Neural crest cell (in vitro differentiated cells): Measurements from ENCODE around the gene HS3ST2. TPM values are rescaled to one million over a fixed set of nuclear protein-coding genes. Genes with fewer than 3 reads are reported as not detected.

Experiments
- DNase-seq: peaks from one replicate; pipeline ENCODE4 v3.0.0; 2021; ENCODE audit warnings: low read depth, mixed read lengths, low spot score
- H3K27ac Mint-ChIP-seq: one replicate; pipeline ENCODE4 v1.8.0; 2021; ENCODE audit warnings: mild to moderate bottlenecking, mixed read lengths; ENCODE audit not compliant: unreplicated experiment
- H3K27me3 Mint-ChIP-seq: 2 replicates; pipeline ENCODE4 v1.8.0; 2021; ENCODE audit warnings: low read depth, mild to moderate bottlenecking, mixed read lengths
- H3K36me3 Mint-ChIP-seq: 2 replicates; pipeline ENCODE4 v1.8.0; 2021; ENCODE audit warnings: low read depth, mild to moderate bottlenecking, mixed read lengths
- H3K4me1 Mint-ChIP-seq: 2 replicates; pipeline ENCODE4 v1.8.0; 2021; ENCODE audit warnings: mixed read lengths
- H3K4me3 Mint-ChIP-seq: one replicate; pipeline ENCODE4 v1.8.0; 2021; ENCODE audit warnings: mild to moderate bottlenecking, mixed read lengths
- H3K9me3 Mint-ChIP-seq: 2 replicates; pipeline ENCODE4 v1.8.0; 2021; ENCODE audit warnings: mixed read lengths
- total RNA-seq: library from RNA; stranded (reverse); gene quantifications from 2 replicates; pipeline ENCODE4 v1.2.1, GENCODE V29; 2021
- TF ChIP-seq, protein P1 (sequence below): fragments of 200-600 bp; sonication (generic); conservative IDR thresholded peaks from 2 replicates; pipeline ENCODE4 v1.5.0; 2021; ENCODE audit warnings: antibody characterized with exemption, mild to moderate bottlenecking

HS3ST2 gene
- total RNA-seq, 1 donor from 2014 or later, result not detected

DNA sequence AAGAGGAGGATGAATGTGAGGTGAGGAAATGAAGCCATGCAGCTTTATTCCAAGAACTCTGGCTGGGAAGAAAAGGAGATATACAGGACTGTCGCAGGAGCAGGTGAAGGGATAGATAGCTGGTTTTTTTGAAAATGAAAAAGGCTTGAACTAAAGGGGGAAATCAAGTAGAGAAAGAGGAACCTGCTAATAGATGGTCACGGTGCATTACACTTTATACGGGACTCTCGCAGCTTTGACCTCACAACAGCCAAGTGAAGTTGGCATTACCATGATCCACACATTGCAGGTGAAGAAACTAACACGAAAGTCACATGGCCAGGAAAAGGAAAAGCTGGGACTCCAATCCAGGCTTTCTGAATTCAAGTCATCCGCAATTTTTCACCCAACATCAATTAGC lies 86.9 kb downstream of the HS3ST2 start:
- Mint-ChIP-seq H3K4me1 (no peaks in the 10 kb centered on the region), H3K9me3 (no peaks in the 10 kb centered on the region), H3K36me3 (no peaks in the 10 kb centered on the region), H3K27me3 (peaks cover 23% of the 10 kb centered on the region), H3K27ac (no peak overlapping the region), H3K4me3 (no peak overlapping the region)
- DNase-seq, result no peak
- TF ChIP-seq, protein P1, sequence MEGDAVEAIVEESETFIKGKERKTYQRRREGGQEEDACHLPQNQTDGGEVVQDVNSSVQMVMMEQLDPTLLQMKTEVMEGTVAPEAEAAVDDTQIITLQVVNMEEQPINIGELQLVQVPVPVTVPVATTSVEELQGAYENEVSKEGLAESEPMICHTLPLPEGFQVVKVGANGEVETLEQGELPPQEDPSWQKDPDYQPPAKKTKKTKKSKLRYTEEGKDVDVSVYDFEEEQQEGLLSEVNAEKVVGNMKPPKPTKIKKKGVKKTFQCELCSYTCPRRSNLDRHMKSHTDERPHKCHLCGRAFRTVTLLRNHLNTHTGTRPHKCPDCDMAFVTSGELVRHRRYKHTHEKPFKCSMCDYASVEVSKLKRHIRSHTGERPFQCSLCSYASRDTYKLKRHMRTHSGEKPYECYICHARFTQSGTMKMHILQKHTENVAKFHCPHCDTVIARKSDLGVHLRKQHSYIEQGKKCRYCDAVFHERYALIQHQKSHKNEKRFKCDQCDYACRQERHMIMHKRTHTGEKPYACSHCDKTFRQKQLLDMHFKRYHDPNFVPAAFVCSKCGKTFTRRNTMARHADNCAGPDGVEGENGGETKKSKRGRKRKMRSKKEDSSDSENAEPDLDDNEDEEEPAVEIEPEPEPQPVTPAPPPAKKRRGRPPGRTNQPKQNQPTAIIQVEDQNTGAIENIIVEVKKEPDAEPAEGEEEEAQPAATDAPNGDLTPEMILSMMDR, result no peak

DNA sequence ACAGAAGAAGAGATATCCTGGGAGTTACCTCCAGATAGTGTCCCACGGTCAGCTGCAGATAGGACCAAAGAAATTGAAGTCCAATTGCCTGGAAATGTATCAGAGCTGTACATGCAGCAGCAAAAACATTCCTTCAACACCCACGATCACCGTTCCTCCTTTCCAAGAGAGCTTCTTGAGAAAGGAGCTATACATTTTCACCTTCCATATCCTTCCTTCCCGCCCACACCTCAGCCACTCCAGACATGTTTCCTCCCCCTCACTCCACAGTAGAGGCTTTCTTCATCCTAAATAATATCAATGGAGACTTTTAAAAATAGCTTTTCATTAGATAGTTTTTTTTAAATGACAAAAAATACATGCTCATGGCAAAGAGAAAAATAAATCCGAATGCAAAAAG lies 87.6 kb downstream of the HS3ST2 start:
- Mint-ChIP-seq H3K36me3 (no peaks in the 10 kb centered on the region), H3K27me3 (peaks cover 17% of the 10 kb centered on the region), H3K4me3 (no peak overlapping the region), H3K27ac (no peak overlapping the region), H3K4me1 (no peaks in the 10 kb centered on the region), H3K9me3 (no peaks in the 10 kb centered on the region)
- TF ChIP-seq, protein P1, result no peak
- no peak for DNase-seq

DNA sequence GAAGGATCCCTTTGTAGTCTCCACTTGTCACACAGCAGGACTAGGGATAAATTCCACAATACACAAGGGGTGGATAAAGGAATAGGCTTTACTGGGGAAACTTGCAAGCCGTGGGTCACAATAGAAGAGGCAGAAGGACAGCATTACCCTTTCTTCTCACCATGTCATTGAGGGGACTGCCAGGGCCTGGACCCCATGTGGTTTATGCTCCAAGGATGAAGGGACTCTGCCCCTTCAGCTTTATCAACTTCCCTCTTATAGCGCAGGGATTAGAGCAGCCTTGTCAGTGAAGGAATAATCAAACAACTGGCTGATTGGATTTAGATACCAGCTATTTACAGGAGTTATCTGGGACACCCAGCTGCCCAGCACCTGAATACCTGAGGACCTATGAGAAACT lies 89.8 kb downstream of the HS3ST2 start:
- no peaks in the 10 kb centered on the region for H3K9me3 Mint-ChIP-seq
- no peaks in the 10 kb centered on the region for H3K36me3 Mint-ChIP-seq
- TF ChIP-seq, protein P1, result no peak
- no peak overlapping the region for H3K27ac Mint-ChIP-seq
- DNase-seq, result no peak
- no peak overlapping the region for H3K4me3 Mint-ChIP-seq
- peaks cover 4% of the 10 kb centered on the region for H3K4me1 Mint-ChIP-seq
- peaks cover 23% of the 10 kb centered on the region for H3K27me3 Mint-ChIP-seq

DNA sequence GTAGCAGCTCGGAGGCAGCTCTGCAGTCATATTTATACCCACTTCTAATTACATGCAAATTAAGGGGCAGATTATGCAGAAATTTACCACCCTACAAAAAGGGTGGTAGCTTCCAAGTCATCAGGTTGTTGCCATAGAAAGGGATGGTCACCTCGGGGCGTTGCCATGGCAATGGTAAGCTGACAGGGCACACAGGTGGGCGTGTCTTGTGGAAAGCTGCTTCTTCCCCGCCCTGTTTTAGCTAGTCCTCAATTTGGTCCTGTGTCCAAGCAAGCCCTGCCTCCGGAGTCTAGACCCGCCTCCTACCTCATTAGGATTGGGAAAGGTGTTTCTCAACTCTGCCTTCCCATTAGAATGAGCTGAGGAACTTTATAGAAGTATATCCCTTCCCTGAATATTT lies 98.7 kb downstream of the HS3ST2 start:
- Mint-ChIP-seq H3K4me1 (no peaks in the 10 kb centered on the region), H3K27ac (no peak overlapping the region), H3K4me3 (no peak overlapping the region), H3K27me3 (peaks cover 11% of the 10 kb centered on the region), H3K9me3 (no peaks in the 10 kb centered on the region), H3K36me3 (no peaks in the 10 kb centered on the region)
- TF ChIP-seq, protein P1, result no peak
- no peak for DNase-seq

DNA sequence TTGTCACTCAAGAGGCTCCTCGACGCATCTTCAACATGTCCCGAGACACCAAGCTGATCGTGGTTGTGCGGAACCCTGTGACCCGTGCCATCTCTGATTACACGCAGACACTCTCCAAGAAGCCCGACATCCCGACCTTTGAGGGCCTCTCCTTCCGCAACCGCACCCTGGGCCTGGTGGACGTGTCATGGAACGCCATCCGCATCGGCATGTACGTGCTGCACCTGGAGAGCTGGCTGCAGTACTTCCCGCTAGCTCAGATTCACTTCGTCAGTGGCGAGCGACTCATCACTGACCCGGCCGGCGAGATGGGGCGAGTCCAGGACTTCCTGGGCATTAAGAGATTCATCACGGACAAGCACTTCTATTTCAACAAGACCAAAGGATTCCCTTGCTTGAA lies 101.0 kb downstream of the HS3ST2 start:
- Mint-ChIP-seq H3K27me3 (peaks cover 3% of the 10 kb centered on the region), H3K4me1 (no peaks in the 10 kb centered on the region), H3K27ac (no peak overlapping the region), H3K36me3 (no peaks in the 10 kb centered on the region), H3K9me3 (no peaks in the 10 kb centered on the region), H3K4me3 (no peak overlapping the region)
- no peak for DNase-seq
- TF ChIP-seq, protein P1, result no peak

DNA sequence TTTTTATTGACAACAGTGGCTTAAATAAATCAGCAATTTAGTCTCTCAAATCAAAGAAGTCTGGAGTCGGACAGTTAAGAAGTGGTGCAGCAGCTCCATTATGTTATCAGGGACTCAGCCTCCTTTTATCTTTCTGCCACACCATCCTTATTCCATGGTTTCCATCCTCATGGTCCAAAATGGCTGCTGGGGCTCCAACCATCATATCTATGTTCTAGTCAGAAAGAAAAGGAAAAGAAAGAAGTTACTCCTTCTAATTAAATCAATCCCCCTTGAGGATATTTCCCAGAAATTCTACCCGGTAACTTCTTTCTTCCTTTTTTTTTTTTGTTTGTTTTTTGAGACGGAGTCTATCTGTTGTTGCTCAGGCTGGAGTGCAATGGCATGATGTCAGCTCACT lies 109.5 kb downstream of the HS3ST2 start:
- no peak overlapping the region for H3K27ac Mint-ChIP-seq
- H3K36me3 Mint-ChIP-seq, result no peaks in the 10 kb centered on the region
- DNase-seq, result no peak
- H3K27me3 Mint-ChIP-seq, result peaks cover 8% of the 10 kb centered on the region
- no peaks in the 10 kb centered on the region for H3K9me3 Mint-ChIP-seq
- TF ChIP-seq, protein P1, result no peak
- H3K4me1 Mint-ChIP-seq, result no peaks in the 10 kb centered on the region
- no peak overlapping the region for H3K4me3 Mint-ChIP-seq
